Esophagus squamous epithelium (tissue), 4 donors: ENCODE data around the gene NLGN1.

ENCODE experiments used
- POLR2A ChIP-seq, 4 donors: fragments of 450-650 bp; IDR thresholded peaks; one replicate each; pipeline ENCODE4 v1.6.1; 2017; ENCODE audit warnings: antibody characterized with exemption in 4 of 4, mild to moderate bottlenecking in 4 of 4, moderate library complexity in 3 of 4
- TF ChIP-seq, protein P1 (sequence below), 6 experiments: fragments of 450-650 bp in 4 of 6; fragments of 200-600 bp in 2 of 6; sonication (generic) in 2 of 6; IDR thresholded peaks; one replicate each; pipeline ENCODE4 v1.5.1; 2016 to 2019; ENCODE audit warnings: antibody characterized with exemption in 6 of 6, mild to moderate bottlenecking in 4 of 6, moderate library complexity in 4 of 6

DNA sequence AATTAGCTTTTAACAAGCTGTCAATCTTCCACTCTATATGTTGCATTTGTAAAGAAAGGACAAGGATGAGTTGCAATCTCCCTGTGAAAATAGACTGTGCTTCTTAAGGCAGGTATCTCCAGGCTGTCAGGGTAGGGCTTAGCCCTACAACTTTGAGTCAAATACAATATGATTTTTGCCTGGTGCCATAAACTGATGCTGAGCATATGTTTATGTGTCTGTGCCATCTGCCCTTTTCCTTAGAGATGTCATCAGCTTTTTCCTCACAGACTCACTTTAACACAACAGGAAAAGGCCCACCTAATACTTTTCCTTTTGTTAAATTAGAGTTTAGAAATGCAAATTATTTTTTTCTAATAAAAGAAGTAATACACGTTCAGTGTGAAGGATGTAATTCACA, 548.3 kb downstream of the NLGN1 start:
- TF ChIP-seq, protein P1, sequence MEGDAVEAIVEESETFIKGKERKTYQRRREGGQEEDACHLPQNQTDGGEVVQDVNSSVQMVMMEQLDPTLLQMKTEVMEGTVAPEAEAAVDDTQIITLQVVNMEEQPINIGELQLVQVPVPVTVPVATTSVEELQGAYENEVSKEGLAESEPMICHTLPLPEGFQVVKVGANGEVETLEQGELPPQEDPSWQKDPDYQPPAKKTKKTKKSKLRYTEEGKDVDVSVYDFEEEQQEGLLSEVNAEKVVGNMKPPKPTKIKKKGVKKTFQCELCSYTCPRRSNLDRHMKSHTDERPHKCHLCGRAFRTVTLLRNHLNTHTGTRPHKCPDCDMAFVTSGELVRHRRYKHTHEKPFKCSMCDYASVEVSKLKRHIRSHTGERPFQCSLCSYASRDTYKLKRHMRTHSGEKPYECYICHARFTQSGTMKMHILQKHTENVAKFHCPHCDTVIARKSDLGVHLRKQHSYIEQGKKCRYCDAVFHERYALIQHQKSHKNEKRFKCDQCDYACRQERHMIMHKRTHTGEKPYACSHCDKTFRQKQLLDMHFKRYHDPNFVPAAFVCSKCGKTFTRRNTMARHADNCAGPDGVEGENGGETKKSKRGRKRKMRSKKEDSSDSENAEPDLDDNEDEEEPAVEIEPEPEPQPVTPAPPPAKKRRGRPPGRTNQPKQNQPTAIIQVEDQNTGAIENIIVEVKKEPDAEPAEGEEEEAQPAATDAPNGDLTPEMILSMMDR (IDR thresholded peaks at IDR 0.05), result no peak
- no peak for TF ChIP-seq POLR2A (IDR thresholded peaks at IDR 0.05)
